ENCODE data around the gene KRTAP10-11. TPM values are rescaled to one million over a fixed set of nuclear protein-coding genes. Genes with fewer than 3 reads are reported as not detected.

The KRTAP10-11 gene
- total RNA-seq, 1 donor from 2014 or later, result not detected

DNA sequence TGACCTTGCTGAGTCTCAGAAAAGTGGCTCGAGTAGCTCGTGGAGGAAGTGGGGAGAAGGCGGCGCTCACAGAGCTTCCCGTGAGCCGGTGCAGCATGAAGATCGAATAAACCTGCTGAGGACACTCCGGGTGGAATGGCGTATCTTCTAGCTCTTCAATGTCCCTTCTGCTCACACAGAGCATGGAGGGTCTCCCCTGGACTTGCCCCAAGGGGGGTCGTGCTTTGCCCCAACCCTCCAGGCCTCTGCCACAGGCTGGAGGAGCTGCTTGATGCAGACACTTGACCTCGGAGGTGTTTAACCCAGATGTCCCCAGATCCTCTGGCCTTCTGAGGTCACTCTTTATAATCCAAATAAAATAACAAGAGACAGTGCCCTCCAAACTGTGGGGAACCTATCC, 48.6 kb downstream of the KRTAP10-11 start:
- intact Hi-C loops (cut with micrococcal nuclease), result no loop called here

GRCh38 chr21:44695184-44695583, 49.0 kb downstream of the KRTAP10-11 start:
- intact Hi-C loops (cut with micrococcal nuclease), result no loop called here

- intact Hi-C loops (cut with micrococcal nuclease), result no loop called here
Measured at GRCh38 chr21:44695641-44696040, 49.4 kb downstream of the KRTAP10-11 start.

DNA sequence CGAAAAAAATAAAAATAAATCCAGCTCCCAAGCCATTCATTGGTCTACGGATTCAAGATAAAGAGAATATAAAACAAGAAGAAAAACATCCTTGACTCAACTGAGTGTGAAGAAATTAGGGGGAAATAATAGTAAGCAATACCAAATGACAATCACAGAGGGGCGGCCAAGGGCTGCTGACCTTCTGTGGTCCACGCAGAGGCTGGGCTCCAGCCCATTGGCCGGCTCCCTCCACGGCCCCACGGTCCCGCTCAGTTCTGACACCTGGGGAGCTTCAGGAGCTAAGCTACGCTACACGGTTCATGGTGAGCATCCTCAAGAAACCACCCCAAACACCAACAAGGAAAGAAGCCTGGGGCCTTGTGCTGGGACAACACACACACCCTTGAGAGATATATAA, 50.4 kb downstream of the KRTAP10-11 start:
- intact Hi-C loops (cut with micrococcal nuclease), result no loop called here

Other genes with a start within 250 kb of the KRTAP10-11 start
- gene LRRC3, start 190.9 kb upstream of the KRTAP10-11 start, total RNA-seq, result 3.3 and 3.9 TPM in 2 replicates
- not detected in 2 replicates for gene KRTAP10-1, start 106.2 kb upstream of the KRTAP10-11 start, total RNA-seq
- not detected in 2 replicates for gene KRTAP10-2, start 94.9 kb upstream of the KRTAP10-11 start, total RNA-seq
- not detected in 2 replicates for gene KRTAP10-3, start 87.6 kb upstream of the KRTAP10-11 start, total RNA-seq
- not detected in 2 replicates for gene KRTAP10-4, start 72.7 kb upstream of the KRTAP10-11 start, total RNA-seq
- not detected in 2 replicates for gene KRTAP10-5, start 65.8 kb upstream of the KRTAP10-11 start, total RNA-seq
- not detected in 2 replicates for gene KRTAP10-6, start 53.9 kb upstream of the KRTAP10-11 start, total RNA-seq
- not detected in 2 replicates for gene KRTAP10-7, start 45.8 kb upstream of the KRTAP10-11 start, total RNA-seq
- not detected in 2 replicates for gene KRTAP10-8, start 34.3 kb upstream of the KRTAP10-11 start, total RNA-seq
- not detected in 2 replicates for gene KRTAP10-9, start 19.3 kb upstream of the KRTAP10-11 start, total RNA-seq
- gene KRTAP10-10, start 9.1 kb upstream of the KRTAP10-11 start, total RNA-seq, result not detected in 2 replicates
- not detected in 2 replicates for gene KRTAP12-4, start 8.2 kb downstream of the KRTAP10-11 start, total RNA-seq
- not detected in 2 replicates for gene KRTAP12-3, start 11.5 kb downstream of the KRTAP10-11 start, total RNA-seq
- gene KRTAP12-2, start 20.5 kb downstream of the KRTAP10-11 start, total RNA-seq, result not detected in 2 replicates
- not detected in 2 replicates for gene KRTAP12-1, start 35.7 kb downstream of the KRTAP10-11 start, total RNA-seq
- gene KRTAP10-12, start 50.8 kb downstream of the KRTAP10-11 start, total RNA-seq, result not detected in 2 replicates
- gene TSPEAR, start 65.2 kb downstream of the KRTAP10-11 start, total RNA-seq, result not detected in 2 replicates
- gene UBE2G2, start 155.4 kb downstream of the KRTAP10-11 start, total RNA-seq, result 97.9 and 106 TPM in 2 replicates
- gene SUMO3, start 171.6 kb downstream of the KRTAP10-11 start, total RNA-seq, result 98.1 and 103 TPM in 2 replicates
- 81.0 and 81.9 TPM in 2 replicates for gene PTTG1IP, start 227.3 kb downstream of the KRTAP10-11 start, total RNA-seq